Measurements from ENCODE around the gene PXYLP1.
A peak's percentile ranks its signal among the peaks of the same experiment; 100 is the strongest.
"Not testable (repeated sequence)": the region's sequence is repeated elsewhere in the genome, so short reads cannot be mapped to it uniquely, and the experiment has no call there.

The PXYLP1 gene

DNA sequence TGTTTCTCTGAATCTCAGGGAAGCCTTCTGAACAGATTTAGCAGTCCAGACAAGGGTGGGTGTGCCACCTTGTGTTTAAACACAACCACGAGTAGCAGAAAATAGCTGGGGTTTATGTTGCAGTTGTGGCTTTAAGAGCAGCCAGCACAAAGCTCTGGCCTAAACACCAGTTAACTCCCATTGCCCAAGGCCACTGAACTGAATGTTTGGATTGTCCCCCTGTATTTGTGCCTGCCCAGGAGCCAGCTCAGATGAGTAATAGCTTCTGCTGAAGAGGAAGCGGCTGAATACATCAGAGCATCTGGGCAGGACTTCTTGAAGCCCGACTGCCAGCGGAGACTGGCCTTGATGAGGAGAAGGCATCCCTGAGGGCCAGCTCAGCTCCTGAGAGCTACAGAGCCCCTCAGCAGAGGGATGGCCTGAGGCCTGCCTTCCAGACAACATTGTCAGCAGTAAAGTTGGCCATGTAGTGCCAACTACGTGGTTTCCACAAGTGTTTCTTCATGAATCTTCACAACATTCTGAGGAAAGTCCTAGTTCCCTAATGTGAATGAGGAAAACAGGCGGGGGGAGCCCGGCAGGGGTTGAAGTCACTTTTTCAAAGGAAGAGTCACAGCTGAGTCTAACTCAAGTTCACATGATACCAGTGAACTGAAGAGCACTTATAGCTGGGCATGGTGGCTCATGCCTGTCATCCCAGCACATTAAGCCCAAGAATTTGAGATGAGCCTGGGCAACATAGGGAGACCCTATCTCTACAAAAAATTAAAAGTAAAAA is 70.9 kb downstream of the PXYLP1 start:
- no peak for DNase-seq

DNA sequence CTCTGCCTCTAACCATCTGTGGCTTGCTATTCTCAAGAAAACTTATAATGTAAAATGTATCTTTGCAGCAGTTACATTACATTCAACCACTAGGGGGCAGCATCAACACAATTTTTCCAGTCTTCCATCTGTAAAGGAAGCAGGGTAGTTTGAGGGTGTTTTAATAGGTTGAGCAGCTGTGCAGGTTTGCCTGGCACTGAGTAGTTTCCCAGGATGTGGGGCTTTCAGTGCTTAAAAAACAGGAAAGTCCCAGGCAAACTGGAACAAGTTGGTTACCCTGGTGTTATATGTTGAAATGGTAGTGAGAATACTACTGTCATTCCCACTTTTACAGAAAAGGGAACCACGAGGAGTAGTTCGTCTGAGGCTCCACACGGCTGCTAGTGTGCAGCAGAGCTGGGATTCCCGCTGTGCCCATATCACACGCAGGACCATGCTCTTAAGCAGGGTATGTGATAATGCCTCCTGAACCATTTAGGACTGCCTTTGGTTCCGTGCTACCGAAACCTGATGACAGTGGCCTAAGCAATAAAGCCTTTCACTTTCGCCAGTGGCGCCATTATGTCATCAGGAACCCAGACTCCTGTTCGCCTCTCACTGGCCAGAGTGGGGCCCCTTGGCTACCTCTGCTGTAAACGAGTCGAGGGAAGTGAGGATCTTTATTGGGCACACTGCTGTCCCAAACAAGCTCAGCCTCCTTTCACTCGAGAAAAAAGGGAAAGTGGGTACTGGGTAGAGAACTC is 72.0 kb downstream of the PXYLP1 start:
- DNase-seq, result peak; percentile 33

DNA sequence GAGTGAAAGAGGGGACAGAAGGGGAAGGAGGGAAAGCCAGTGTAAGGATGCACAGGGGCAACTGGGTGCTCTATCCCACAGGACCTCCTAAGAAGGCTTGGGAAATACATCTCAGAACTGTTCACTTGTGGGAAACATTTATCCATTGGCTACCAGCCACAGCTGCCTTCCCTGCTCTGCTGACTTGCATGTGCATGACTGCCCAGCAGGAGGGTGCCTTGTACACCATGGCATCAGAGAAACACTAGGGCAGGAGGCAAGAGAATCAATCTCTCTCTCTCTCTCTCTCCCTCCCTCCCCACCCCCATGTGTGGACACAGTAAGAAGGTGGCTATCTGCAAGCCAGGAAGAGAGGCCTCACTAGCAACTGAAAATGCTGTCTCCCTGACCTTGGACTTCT is 73.8 kb downstream of the PXYLP1 start:
- no peak for DNase-seq

DNA sequence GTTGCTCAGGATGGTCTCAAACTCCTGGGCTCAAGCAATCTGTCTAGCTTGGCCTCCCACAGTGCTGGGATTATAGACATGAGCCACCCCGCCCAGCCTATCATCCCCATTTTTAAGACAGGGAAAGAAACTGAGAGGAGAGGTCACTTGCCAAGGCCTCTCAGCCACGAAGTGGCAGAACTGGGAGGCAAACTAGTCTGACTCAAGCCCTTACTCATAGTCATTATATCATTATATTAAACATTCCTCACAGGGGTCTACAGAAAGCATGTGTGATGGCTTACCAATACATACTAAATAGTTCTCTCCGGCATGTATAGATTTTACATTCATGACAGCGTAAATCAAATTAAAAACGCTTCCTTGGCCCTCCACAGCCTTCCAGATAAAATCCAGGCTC is 74.7 kb downstream of the PXYLP1 start:
- no peak for DNase-seq

DNA sequence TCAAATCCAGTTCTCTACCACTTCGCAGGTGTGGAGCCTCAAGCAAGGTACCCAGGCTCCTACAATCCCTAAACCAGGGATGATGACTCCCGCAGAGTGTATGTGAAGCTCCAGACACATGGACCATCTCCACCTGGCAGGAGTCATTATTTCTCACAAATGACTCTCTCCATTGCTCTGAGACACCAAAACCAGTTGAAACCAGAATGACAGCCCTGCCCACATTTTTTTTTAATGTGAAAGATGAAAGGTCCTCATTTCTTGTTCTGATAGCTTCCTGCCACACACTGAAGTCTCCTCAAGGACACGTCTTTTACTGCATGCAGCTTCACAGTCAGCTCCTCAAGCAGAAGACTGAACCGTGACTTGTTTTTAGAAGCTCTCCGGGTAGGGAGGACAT is 75.3 kb downstream of the PXYLP1 start:
- no peak for DNase-seq

DNA sequence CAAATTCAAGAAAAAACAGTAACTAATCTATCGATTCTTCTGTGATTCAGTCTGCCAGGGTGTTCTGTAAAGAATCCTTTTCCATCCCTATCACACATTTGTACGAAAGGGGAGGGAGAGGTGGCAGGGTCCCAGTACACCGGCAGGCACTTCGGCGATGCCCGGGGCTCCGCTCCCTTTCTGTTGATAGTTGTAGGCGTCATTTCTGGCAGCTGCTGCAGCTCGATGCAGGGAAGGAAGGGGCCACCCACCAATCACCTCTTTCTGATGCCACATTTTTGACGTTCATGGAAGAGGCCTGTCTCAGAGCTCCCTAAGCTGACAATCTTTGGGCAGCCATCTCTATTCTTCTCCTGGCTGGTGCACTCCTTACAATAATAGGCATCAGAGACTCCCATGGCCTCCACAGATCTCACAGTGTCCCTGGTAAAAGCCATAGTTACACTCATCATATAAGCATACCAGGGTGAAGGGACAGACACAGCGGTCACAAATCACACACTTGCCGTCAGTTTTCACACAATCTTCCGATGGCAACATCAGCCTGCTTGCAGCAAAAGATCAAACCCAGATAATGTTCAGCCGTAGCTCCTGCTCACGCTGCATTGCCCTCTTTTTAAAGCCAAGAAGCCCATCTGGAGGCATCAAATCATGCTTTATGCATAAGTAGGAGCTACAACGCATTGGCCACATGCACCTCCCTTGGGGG is 75.9 kb downstream of the PXYLP1 start:
- DNase-seq, result no peak

DNA sequence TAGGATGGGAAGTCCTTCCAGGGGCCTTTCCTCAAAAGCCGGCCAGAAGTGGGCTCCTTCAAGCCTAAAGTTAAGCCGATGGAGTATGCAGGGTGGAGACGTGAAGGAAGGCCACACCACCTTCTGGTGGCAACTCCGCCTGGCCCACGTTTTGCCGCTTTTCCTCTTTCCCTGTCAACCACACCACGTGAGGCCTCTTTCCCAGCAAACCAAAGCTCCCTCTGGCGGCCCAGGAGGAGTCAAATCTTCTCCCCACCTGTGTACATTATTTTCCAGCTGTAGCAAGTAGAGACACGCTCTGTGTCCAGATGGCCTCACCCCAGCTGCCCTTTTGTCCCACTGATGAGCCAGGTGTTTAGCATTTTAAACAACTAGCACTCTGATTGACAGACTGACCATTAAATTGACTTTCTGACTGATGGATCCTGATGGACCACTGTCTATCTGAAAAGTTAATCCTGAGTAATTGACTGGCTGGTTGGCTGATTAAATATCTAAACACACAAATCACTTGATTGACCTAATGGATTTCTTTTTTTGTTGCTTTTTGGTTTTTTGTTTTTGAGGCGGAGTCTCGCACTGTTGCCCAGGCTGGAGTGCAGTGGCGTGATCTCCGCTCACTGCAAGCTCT is 77.1 kb downstream of the PXYLP1 start:
- DNase-seq, result no peak

DNA sequence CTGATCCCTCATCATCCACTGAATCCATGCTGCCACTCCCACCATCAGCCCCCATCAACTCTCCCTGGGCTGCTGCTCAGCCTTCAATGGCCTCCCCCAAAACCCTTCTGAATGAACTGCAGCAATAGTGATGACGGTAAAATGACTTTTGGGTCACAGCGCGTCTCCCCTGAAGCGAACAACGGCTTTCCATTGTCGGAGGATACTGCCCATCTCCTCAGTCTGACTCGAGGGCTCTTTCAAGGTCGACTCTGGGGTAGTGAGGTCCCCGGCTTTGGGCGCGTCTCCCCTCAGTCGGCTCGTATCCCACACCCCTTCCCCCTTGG is 79.5 kb downstream of the PXYLP1 start:
- DNase-seq, result no peak

DNA sequence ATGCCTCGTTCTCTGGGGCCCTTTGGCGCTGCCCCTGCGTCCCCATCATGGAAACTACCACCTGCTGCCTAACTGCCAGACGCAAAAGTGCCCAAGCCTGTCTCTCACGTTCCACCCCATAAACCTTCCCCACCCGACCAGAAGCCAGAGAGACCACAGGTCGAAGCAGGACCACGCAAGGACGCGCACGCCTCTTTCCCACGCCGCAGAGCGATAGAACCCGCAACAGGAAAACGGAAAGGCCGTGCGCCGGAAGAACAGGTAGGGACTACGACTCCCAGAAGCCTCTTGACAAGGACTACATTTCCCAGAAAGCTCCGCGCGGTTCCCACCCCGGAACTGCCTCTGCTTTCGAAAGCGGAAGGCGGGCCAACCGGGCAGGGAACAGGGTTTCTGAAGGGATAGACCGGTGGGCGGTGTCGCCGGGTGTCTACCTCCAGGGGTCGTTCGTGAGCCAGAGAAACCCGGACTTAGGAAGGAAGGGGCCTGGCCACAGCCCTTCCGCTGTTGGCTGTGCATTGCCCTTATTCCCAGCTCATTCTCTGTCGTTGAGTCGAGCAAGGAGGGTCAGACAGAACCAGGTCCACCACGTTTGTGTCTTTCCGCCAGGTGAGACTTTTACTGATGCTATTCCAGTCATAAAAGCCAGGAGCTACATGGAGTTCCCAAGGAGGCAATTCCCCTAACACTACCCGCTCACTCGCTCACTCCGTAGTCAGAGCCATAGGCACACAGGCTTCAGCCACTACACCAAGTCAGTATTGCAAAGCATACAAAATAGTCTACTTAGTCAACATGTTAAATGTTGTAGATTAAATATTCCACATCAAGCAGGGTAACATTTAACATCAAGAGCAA is 80.1 kb downstream of the PXYLP1 start:
- peak; percentile 90 for DNase-seq

DNA sequence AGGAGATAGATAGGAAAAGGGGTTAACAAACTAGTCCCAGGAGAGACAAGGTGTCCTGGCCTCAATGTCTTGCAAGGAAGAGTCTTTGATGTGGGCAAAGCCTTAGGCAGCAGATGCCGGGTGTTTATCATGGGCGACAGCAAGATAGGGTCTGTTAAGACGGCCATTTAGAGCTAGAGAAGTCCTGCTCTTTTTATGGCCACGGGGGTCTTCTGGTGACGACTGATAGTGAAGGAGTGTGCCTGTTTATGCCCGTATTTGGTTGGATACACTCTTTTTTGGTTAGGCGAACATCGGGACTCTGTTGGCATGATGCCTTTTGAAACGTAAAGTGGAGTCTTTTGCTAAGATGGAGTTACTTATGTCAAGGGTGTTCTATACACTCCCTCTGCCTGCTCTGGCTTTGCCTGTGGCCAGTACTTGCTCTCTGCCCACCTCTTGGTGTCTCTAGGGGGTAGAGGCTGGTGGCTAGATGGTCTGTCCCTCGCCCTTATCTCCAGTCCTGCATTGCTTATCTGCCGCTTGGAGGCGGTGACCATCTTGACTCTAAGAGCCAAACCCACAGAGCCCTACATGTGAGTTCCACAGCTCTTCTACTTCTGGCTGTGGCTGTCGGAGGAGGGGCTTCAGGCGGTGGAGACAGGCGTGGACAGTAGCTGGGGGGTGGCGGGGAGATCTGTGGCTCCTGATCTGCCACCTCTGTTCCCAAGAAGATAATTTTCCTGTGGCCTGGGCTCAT is 80.9 kb downstream of the PXYLP1 start:
- no peak for DNase-seq

DNA sequence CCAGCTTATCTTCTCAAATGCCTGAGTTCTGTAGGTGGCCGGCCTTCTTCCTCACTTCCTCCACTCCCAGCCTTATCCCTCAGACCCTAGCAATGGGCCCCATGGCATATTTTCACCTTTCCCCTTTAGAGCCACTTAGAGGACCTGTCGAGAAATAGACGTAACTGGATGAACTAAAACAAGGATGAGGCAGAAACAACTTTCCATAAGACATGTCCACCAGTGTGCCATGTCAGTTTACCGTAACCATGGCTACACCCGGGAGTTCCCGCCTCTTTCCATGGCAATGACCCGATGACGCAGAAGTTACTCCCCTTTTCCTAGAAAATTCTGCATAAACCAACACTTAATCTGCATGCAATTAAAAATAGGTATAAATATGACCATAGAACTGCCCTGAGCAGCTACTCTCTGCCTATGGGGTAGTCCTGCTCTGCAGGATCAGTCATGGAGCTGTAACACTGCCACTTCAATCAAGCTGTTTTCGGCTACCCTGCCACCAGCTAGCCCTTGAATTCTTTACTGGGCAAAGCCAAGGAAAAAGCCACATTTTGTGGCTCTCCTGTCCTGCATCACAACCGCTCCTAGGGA is 81.6 kb downstream of the PXYLP1 start:
- no peak for DNase-seq

DNA sequence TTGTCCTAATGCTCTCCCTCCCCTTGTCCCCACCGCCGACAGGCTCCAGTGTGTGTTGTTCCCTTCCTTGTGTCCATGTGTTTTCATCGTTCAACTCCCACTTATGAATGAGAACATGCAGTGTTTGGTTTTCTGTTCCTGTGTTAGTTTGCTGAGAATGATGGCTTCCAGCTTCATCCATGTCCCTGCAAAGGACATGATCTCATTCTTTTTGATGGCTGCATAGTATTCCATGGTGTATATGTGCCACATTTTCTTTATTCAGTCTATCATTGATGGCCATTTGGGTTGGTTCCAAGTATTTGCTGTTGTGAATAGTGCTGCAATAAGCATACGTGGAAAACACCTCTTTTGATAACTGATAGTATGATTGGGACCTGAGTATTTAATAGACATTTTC is 82.8 kb downstream of the PXYLP1 start:
- DNase-seq, result not testable (repeated sequence)

DNA sequence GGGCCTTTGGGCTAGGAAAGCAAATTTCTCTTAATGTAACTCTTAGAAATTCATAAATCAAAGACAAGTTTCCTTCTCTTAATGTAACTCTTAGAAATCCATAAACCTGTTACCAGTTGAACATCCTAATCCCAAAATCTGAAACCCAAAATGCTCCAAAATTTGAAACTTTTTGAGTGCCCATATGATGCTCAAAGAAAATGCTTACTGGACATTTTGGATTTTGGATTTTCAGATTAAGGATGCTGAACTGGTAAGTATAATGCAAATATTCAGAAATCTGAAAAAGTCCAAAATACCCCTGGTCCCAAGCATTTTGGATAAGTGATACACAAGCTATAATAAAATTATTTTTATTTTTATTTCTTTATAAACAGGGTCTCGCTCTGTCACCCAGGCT is 85.2 kb downstream of the PXYLP1 start:
- no peak for DNase-seq

DNA sequence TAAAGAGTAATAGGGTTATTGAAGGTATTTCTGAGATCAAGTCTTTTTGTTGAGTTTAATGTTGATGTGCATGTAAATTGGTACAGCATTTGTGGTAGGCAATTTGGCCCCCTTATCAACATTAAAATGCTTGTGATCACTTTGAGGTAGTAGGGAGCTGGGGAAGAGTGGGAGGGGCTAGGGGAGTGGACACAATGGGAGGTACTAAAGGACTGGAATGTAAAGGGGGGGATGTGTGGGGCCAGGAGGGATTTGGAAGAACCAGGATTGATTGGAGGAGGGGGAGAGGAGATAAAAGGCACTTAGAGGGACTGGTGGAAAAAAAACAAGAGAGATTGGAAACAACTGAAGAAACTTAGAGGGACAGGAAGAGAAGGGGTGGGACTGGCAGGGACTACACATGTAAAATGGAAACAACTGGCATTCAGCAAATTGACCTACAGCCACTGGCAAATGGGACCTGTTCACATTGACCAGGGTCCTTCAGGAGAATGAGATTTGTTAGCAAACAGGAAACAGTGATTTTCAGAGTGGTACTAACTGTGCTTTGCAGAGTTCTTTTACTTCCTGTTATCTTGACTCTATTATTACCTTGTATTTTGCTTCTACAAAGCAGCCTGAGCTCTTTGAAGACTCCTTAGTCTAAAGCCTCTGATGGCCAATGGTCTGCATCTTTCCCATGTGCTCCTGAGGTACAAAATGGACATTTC is 88.9 kb downstream of the PXYLP1 start:
- no peak for DNase-seq

DNA sequence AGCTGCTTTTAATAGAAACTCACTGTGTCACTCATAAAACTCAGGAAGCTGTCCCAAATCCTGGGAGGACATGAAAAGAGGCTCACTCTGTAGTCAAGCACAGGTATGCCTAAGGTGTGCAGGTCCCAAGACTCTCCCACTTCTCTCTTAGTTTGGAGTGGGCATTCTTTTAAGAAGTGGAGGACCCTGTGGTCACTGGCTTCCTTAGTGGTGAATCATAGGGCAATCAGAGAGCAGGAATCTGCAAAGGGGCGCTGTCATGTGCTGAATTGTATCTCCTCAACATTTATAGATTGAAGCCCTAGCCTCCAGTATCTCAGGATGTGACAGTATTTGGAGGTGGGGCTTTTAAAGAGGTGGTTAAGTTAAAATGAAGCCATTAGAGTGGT is 89.5 kb downstream of the PXYLP1 start:
- DNase-seq, result no peak

DNA sequence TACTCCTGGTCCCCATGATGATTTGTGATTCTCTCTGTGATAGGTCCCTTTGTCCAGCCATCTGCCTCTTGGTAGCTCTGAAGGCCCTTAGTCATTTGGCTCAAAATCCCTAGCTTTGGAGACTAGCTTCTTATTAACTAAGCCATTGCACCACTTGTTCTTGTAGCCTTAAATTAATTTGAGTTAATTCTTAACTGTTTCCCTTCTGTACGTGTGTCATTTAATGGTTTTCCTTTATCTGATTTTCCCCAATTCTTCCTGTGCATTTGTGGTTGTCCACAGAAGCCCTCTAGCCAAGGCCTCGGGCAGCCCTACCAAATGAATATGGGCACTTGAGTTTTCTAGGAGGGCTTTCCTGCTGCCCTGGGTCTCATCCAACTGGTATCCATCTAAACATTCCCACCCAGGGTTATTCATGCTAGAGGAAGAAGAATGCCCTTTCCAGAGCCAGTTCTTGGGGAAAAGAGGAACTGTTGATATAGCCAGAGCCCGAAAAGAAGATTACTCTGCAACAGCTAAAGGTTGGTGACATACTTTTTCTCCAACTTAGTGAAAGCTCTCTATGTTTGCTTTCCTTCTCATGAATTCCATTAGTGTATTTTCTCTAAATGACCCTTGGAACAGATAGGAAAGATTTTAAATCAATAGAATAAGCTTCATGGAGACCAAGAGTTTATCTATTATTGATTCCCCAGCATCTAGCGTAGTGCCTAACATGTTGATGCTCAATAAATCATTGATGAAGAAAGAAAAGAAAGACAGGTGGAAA is 92.5 kb downstream of the PXYLP1 start:
- DNase-seq, result no peak

DNA sequence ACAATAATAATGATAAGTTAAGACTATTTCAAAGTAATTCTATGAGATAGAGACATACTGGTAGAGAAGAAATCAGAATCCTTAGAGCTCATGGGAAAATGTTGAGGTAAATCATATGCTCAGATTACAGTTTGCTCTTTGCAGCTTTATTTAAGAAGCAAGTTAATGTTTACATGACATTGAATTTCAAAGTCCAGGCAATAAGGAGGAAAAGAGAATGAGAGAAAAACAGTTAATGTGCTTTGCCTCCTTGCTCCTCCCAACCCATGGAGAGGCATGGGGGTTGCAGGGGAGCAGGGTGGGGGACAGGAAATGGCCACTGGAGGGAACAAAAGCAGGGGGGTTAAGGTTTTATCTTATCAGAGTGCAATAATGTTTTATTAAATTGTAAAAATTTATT is 94.5 kb downstream of the PXYLP1 start:
- DNase-seq, result no peak

DNA sequence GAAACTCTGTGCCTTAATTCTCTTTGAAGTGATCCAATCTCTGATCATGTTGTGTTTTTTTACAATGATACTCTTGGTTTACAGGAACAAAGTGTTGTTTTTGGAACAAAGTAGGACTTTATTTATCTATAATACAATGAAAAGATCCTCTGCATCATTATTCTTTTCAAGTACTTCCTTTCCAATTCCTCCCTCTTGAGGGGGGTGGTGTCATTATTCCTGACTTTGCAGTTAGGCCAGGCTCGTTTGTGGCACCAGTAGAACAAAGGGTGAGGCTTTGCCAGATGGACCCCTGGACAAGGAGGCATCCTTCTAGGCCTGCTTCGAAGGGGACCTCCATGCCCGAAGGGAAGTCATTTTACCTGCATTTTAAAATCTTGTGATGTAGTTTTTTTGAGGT is 95.0 kb downstream of the PXYLP1 start:
- DNase-seq, result no peak

DNA sequence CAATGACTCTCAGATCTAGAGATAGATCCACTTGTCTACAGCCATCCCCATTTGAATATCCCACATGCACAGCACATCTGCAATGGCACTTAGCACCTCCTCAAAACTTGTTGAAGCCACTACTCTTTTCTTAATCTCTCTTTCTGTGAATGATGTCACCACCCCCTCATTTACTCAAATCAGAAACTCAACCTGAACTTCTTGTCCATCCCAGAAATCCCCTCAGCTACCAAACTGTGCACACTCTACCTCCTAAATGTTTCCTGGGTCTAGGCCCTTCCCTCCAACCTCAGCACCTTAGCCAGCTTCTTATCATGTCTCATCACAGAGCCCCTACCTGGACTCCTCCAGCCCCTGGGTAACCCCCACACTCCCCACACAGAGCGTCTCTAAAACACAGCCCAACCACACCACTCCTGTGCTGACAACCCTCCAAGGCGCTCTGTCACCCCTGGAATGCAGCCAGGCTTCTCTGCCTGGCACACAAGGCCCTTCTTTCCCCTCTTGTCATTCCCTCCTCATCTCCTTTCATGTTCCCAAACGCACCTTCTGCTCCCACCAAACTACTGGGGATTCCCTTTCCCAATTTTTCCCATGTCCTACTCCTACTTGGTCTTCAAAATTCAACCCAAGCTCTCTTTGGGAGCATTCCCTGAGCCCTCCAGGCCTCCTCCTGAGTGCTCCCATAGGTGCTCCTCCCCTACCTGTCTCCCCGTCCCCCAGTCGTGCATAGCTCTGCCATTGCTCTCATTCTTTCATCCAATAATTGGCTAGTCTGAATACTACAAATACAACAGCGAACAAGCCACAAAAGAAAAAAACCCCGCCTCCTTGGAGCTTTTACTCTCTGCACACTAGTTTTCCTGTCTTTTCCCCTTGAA is 96.9 kb downstream of the PXYLP1 start:
- no peak for DNase-seq

Measured in NCI-H748 treated with DMSO at 0.1 percent for 48 hours (cell line).